Measurements from ENCODE around the gene DOCK7. TPM values are rescaled to one million over a fixed set of nuclear protein-coding genes. Genes with fewer than 3 reads are reported as not detected.

Gene DOCK7
- total RNA-seq, 1 experiment from 2014 or later: 70.1 TPM

DNA sequence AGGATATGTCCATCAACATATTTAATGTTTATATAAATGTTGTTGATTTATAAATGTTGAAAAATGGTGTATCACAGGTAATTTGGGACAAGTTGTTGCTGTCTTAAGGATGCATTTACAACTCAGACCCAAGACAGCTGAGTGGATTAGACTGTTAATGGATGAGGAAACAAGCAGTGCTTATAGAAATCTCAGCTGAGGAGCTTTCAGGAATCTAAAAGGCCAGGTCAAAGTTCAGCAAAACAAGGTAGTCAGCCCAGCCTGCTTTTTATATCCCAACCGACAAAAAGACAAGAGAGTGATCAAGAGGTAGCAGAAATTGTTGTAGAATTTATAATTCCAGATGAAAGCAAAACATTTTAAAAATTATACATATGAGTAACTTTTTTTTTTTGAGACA lies 268.0 kb downstream of the DOCK7 start:
- Histone ChIP-seq H3K36me3 (ENCODE audit: low read depth, low read length) (no peaks in the 10 kb centered on the region), H3K9me3 (ENCODE audit: low read length) (no peaks in the 10 kb centered on the region), H3K79me2 (ENCODE audit: low read length) (no peaks in the 10 kb centered on the region), H3K9ac (ENCODE audit: low read length) (no peak overlapping the region), H3K4me2 (ENCODE audit: low read length) (no peak overlapping the region), H4K20me1 (ENCODE audit: low read length) (no peaks in the 10 kb centered on the region), H3K4me1 (ENCODE audit: insufficient read depth, low read length) (0 out of 2 replicates have a peak, but pooled peaks cover 3% of the 10 kb centered on the region), H3K4me3 (ENCODE audit: low read length) (no peak overlapping the region), H3K27me3 (ENCODE audit: low read length) (no peaks in the 10 kb centered on the region), H3K27ac (ENCODE audit: low read length) (no peak overlapping the region), H2AFZ (ENCODE audit: low read length) (no peak overlapping the region), H3F3A (ENCODE audit: low read length, unreplicated experiment) (no peaks in the 10 kb centered on the region), H3K9me2 (replicated peaks; ENCODE audit: low read length) (no peaks in the 10 kb centered on the region)
- BruUV-seq (replicated peaks): no TSS peak
- intact Hi-C loops (cut with micrococcal nuclease): no loop called here
- DNase-seq: no peak
- CTCF ChIA-PET: no interaction called here
- POLR2A ChIA-PET (ENCODE audit: unreplicated experiment): no interaction called here
- TF ChIP-seq, protein P1, sequence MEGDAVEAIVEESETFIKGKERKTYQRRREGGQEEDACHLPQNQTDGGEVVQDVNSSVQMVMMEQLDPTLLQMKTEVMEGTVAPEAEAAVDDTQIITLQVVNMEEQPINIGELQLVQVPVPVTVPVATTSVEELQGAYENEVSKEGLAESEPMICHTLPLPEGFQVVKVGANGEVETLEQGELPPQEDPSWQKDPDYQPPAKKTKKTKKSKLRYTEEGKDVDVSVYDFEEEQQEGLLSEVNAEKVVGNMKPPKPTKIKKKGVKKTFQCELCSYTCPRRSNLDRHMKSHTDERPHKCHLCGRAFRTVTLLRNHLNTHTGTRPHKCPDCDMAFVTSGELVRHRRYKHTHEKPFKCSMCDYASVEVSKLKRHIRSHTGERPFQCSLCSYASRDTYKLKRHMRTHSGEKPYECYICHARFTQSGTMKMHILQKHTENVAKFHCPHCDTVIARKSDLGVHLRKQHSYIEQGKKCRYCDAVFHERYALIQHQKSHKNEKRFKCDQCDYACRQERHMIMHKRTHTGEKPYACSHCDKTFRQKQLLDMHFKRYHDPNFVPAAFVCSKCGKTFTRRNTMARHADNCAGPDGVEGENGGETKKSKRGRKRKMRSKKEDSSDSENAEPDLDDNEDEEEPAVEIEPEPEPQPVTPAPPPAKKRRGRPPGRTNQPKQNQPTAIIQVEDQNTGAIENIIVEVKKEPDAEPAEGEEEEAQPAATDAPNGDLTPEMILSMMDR (conservative IDR thresholded peaks at IDR 0.05; ENCODE audit: low read depth, low read length): no peak
- TF ChIP-seq EZH2phosphoT487 (IDR thresholded peaks at IDR 0.05; ENCODE audit: borderline replicate concordance, low read length) (no peak), EZH2 (IDR thresholded peaks at IDR 0.05; ENCODE audit: low read length, unreplicated experiment) (no peak)
- no peak for ATAC-seq

DNA sequence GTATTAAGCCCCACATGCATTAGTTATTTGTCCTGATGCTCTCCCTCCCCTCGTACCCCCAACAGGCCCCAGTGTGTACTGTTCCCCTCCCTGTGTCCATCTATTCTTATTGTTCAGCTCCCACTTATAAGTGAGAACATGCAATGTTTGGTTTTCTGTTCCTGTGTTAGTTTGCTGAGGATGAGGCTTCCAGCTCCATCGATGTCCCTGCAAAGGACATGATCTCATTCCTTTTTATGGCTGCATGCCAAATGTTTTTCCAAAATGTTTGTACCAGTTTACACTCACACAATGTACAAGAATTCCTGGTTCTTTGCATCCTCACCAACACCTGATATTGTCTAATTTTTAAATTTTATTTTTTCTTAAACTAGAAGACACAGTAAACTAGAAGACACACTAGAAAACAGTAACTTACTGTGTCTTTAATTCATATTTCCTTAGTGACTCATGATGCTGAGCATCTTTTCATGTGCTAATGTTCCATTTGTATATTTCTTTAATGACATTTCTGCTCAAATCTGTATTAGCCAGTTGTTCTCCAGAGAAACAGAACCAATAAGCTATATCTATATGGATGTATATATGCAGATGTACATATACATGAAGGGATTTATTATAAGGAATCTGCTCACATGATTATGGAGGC lies 270.7 kb downstream of the DOCK7 start:
- ATAC-seq: peak; percentile 46; the same call in 1 of the 2 replicates
- intact Hi-C loops (cut with micrococcal nuclease): no loop called here
- ChIA-PET CTCF (no interaction called here), POLR2A (ENCODE audit: unreplicated experiment) (interaction anchor here (0.6 kb wide), 1 partner anchor 150 kb away, joined by 5 read pairs; no protein-coding TSS in a partner anchor)
- Histone ChIP-seq H3K4me3 (ENCODE audit: low read length) (no peak overlapping the region), H3K79me2 (ENCODE audit: low read length) (no peaks in the 10 kb centered on the region), H3K27ac (ENCODE audit: low read length) (no peak overlapping the region), H3F3A (ENCODE audit: low read length, unreplicated experiment) (no peaks in the 10 kb centered on the region), H3K9me2 (replicated peaks; ENCODE audit: low read length) (no peaks in the 10 kb centered on the region), H3K4me2 (ENCODE audit: low read length) (no peak overlapping the region), H3K36me3 (ENCODE audit: low read depth, low read length) (no peaks in the 10 kb centered on the region), H3K9me3 (ENCODE audit: low read length) (no peaks in the 10 kb centered on the region), H2AFZ (ENCODE audit: low read length) (no peak overlapping the region), H3K9ac (ENCODE audit: low read length) (no peak overlapping the region), H3K4me1 (ENCODE audit: insufficient read depth, low read length) (no peaks in the 10 kb centered on the region), H3K27me3 (ENCODE audit: low read length) (no peaks in the 10 kb centered on the region), H4K20me1 (ENCODE audit: low read length) (no peaks in the 10 kb centered on the region)
- no TSS peak for BruUV-seq (replicated peaks)
- no peak for TF ChIP-seq EZH2phosphoT487 (IDR thresholded peaks at IDR 0.05; ENCODE audit: borderline replicate concordance, low read length)
- TF ChIP-seq, protein P1 (conservative IDR thresholded peaks at IDR 0.05; ENCODE audit: low read depth, low read length): no peak
- no peak for TF ChIP-seq EZH2 (IDR thresholded peaks at IDR 0.05; ENCODE audit: low read length, unreplicated experiment)
- no peak for DNase-seq

DNA sequence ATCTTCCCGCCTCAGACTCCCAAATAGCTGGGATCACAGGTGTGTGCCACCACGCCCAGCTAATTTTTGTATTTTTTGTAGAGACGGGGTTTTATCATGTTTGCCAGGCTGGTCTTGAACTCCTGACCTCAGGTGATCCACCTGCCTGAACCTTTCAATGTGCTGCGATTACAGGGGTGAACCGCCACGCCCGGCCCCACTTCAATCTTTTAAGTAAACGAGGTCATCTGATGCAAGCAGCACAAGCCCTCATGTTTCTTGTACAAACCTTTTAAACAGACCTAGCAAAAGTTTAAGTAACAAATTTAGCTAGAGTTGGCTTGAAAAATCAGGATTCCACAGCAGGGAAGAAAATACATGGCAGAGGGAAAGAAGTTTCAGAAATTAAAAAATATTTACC lies 272.5 kb downstream of the DOCK7 start:
- Histone ChIP-seq H3K27ac (ENCODE audit: low read length) (no peak overlapping the region), H3K9me2 (replicated peaks; ENCODE audit: low read length) (no peaks in the 10 kb centered on the region), H4K20me1 (ENCODE audit: low read length) (no peaks in the 10 kb centered on the region), H3K36me3 (ENCODE audit: low read depth, low read length) (no peaks in the 10 kb centered on the region), H3K4me3 (ENCODE audit: low read length) (no peak overlapping the region), H3K27me3 (ENCODE audit: low read length) (no peaks in the 10 kb centered on the region), H3K9me3 (ENCODE audit: low read length) (no peaks in the 10 kb centered on the region), H3K4me2 (ENCODE audit: low read length) (no peak overlapping the region), H3K4me1 (ENCODE audit: insufficient read depth, low read length) (no peaks in the 10 kb centered on the region), H3K9ac (ENCODE audit: low read length) (no peak overlapping the region), H3F3A (ENCODE audit: low read length, unreplicated experiment) (no peaks in the 10 kb centered on the region), H3K79me2 (ENCODE audit: low read length) (no peaks in the 10 kb centered on the region), H2AFZ (ENCODE audit: low read length) (no peak overlapping the region)
- POLR2A ChIA-PET (ENCODE audit: unreplicated experiment): no interaction called here
- ATAC-seq (no peak), DNase-seq (no peak)
- CTCF ChIA-PET: interaction anchor here (0.7 kb wide), 1 partner anchor 35 kb away, joined by 3 read pairs; no protein-coding TSS in a partner anchor
- TF ChIP-seq, protein P1 (conservative IDR thresholded peaks at IDR 0.05; ENCODE audit: low read depth, low read length): no peak
- no peak for TF ChIP-seq EZH2phosphoT487 (IDR thresholded peaks at IDR 0.05; ENCODE audit: borderline replicate concordance, low read length)
- no peak for TF ChIP-seq EZH2 (IDR thresholded peaks at IDR 0.05; ENCODE audit: low read length, unreplicated experiment)
- intact Hi-C loops (cut with micrococcal nuclease): no loop called here
- BruUV-seq (replicated peaks): no TSS peak
